HepG2 (cell line): ENCODE measurements around the gene C2orf92. TPM values are rescaled to one million over a fixed set of nuclear protein-coding genes. Genes with fewer than 3 reads are reported as not detected.

ENCODE experiments used
- ATAC-seq: fragments of 200-7000 bp; cut with Tn5 transposase; 3 replicates; pipeline ENCODE4 v1.9.1; 2020; ENCODE audit warnings: mild to moderate bottlenecking, moderate library complexity
- BruUV-seq: library from RNA; stranded (reverse); fragments of 400-500 nt; replicated peaks from 2 replicates; lab custom pipeline; 2021; lab: Mats Ljungman, UMichigan
- CTCF ChIA-PET: fragments of 300-600 bp; formaldehyde crosslinking; extraction: SDS; loops from one replicate; lab custom pipeline; 2021; ENCODE audit warnings: low total read pairs, inconsistent platforms, low intra/inter-chr PET ratio; lab: Yijun Ruan, JAX
- POLR2A ChIA-PET: fragments of 350-600 bp; sonication (Branson Sonifier 250); formaldehyde crosslinking; loops from one replicate; lab custom pipeline; 2020; ENCODE audit warnings: antibody characterized with exemption, inconsistent platforms; lab: Yijun Ruan, JAX
- DNase-seq: peaks from one replicate; pipeline ENCODE4 v3.0.0-alpha.2; 2015; ENCODE audit warnings: low spot score
- FAIRE-seq: peaks from 3 replicates; lab custom pipeline; 2011; peaks lifted over from hg19 to GRCh38; lab: Jason Lieb, UNC
- H2AFZ ChIP-seq: one replicate; pipeline ENCODE4 v1.6.1; 2011; ENCODE audit warnings: low read length, inconsistent platforms
- H3K27ac ChIP-seq: fragments of 300-600 bp; 3 replicates; pipeline ENCODE4 v1.8.0; 2011; ENCODE audit warnings: mixed run types, mild to moderate bottlenecking, mixed read lengths, low read length, inconsistent platforms; ENCODE audit not compliant: insufficient read depth; ENCODE audit errors: extremely low read length
- H3K27me3 ChIP-seq, 2 experiments: fragments of 200-600 bp in 1 of 2; 2 replicates in 1 of 2; 3 replicates in 1 of 2; pipeline versions ENCODE4 v1.6.0 to v1.8.0; 2011; ENCODE audit warnings: low read length in 2 of 2, mild to moderate bottlenecking in 2 of 2, moderate library complexity in 2 of 2, inconsistent platforms in 1 of 2; ENCODE audit not compliant: insufficient read depth in 2 of 2, control insufficient read depth in 1 of 2
- H3K36me3 ChIP-seq, 2 experiments: fragments of 200-600 bp in 1 of 2; replicated peaks in 1 of 2; 2 replicates in 1 of 2; 3 replicates in 1 of 2; pipeline versions ENCODE4 v1.5.1 to v1.8.0; 2011; ENCODE audit warnings: low read length in 2 of 2, inconsistent platforms in 1 of 2; ENCODE audit not compliant: insufficient read depth in 2 of 2, control insufficient read depth in 1 of 2
- H3K4me1 ChIP-seq: 2 replicates; pipeline ENCODE4 v1.5.1; 2012; ENCODE audit warnings: low read length, inconsistent platforms; ENCODE audit not compliant: insufficient read depth
- H3K4me2 ChIP-seq: 2 replicates; pipeline ENCODE4 v1.6.0; 2011; ENCODE audit warnings: low read depth, low read length, inconsistent platforms
- H3K4me3 ChIP-seq, 3 experiments: fragments of 200-600 bp in 1 of 3; sonication (generic), shearing (Covaris generic) in 1 of 3; replicated peaks in 1 of 3; 2 replicates each; pipeline ENCODE4 v1.5.1; 2011 to 2016; ENCODE audit warnings: low read length in 3 of 3, inconsistent platforms in 2 of 3, low read depth in 2 of 3, mild to moderate bottlenecking in 2 of 3, control low read depth in 1 of 3, mixed read lengths in 1 of 3; ENCODE audit not compliant: insufficient read depth in 1 of 3
- H3K79me2 ChIP-seq: one replicate; pipeline ENCODE4 v1.6.1; 2011; ENCODE audit warnings: low read length, inconsistent platforms; ENCODE audit not compliant: insufficient read depth
- H3K9ac ChIP-seq: 2 replicates; pipeline ENCODE4 v1.6.0; 2011; ENCODE audit warnings: mild to moderate bottlenecking, low read depth, low read length, inconsistent platforms; ENCODE audit not compliant: insufficient read depth
- H3K9me3 ChIP-seq: 2 replicates; pipeline ENCODE4 v1.5.1; 2012; ENCODE audit warnings: mild to moderate bottlenecking, low read length
- H4K20me1 ChIP-seq: 2 replicates; pipeline ENCODE4 v1.6.0; 2011; ENCODE audit warnings: inconsistent platforms, mild to moderate bottlenecking, low read length, moderate library complexity; ENCODE audit not compliant: insufficient read depth
- ATRX ChIP-seq: sonication (generic); formaldehyde crosslinking; IDR thresholded peaks from 2 replicates; pipeline ENCODE4 v1.4.0; 2020; ENCODE audit warnings: missing genetic modification reagents, borderline replicate concordance
- DMAP1 ChIP-seq: IDR thresholded peaks from 2 replicates; pipeline ENCODE4 v1.6.1; 2016
- ISX ChIP-seq: sonication (generic); formaldehyde crosslinking; conservative IDR thresholded peaks from 2 replicates; pipeline ENCODE4 v1.5.0; 2020; ENCODE audit warnings: missing genetic modification reagents
- KDM5B ChIP-seq: sonication (generic); formaldehyde crosslinking; IDR thresholded peaks from 2 replicates; pipeline ENCODE4 v1.4.0; 2020; ENCODE audit warnings: missing genetic modification reagents, mild to moderate bottlenecking, borderline replicate concordance
- MED1 ChIP-seq: sonication (generic); formaldehyde crosslinking; IDR thresholded peaks from 2 replicates; pipeline ENCODE4 v1.4.0; 2020; ENCODE audit warnings: missing genetic modification reagents
- MTF1 ChIP-seq: sonication (generic); formaldehyde crosslinking; IDR thresholded peaks from 2 replicates; pipeline ENCODE4 v1.5.0; 2020; ENCODE audit warnings: missing genetic modification reagents
- NFE2 ChIP-seq: sonication (generic); formaldehyde crosslinking; IDR thresholded peaks from 2 replicates; pipeline ENCODE4 v1.4.0; 2020; ENCODE audit warnings: missing genetic modification reagents
- NFYB ChIP-seq: sonication (generic); formaldehyde crosslinking; IDR thresholded peaks from 2 replicates; pipeline ENCODE4 v1.4.0; 2020; ENCODE audit warnings: missing genetic modification reagents
- ZBTB8A ChIP-seq: sonication (generic); formaldehyde crosslinking; IDR thresholded peaks from 2 replicates; pipeline ENCODE4 v1.4.0; 2020; ENCODE audit warnings: mild to moderate bottlenecking, low read depth, missing genetic modification reagents, borderline replicate concordance
- ZNF234 ChIP-seq: sonication (generic); formaldehyde crosslinking; conservative IDR thresholded peaks from 2 replicates; pipeline ENCODE4 v1.5.1; 2020; ENCODE audit warnings: mild to moderate bottlenecking, missing genetic modification reagents
- ZNF564 ChIP-seq: sonication (generic); formaldehyde crosslinking; IDR thresholded peaks from 2 replicates; pipeline ENCODE4 v1.8.1; 2023; ENCODE audit warnings: mild to moderate bottlenecking, missing genetic modification reagents
- ZNF75D ChIP-seq: sonication (generic); formaldehyde crosslinking; IDR thresholded peaks from 2 replicates; pipeline ENCODE4 v1.8.1; 2023; ENCODE audit warnings: missing genetic modification reagents, mild to moderate bottlenecking, borderline replicate concordance
- ZNF761 ChIP-seq: sonication (generic); formaldehyde crosslinking; conservative IDR thresholded peaks from 2 replicates; pipeline ENCODE4 v1.4.0; 2020; ENCODE audit warnings: mild to moderate bottlenecking, missing genetic modification reagents
- ZNF777 ChIP-seq: sonication (generic); formaldehyde crosslinking; IDR thresholded peaks from 2 replicates; pipeline ENCODE4 v1.4.0; 2020; ENCODE audit warnings: missing genetic modification reagents
- ZNF788 ChIP-seq: sonication (generic); formaldehyde crosslinking; IDR thresholded peaks from 2 replicates; pipeline ENCODE4 v1.5.0; 2020; ENCODE audit warnings: mild to moderate bottlenecking, missing genetic modification reagents, borderline replicate concordance
- WGBS: methylation state at CpG from one replicate; pipeline ENCODE4 v1.1.6; 2017; ENCODE audit warnings: low lambda C conversion rate; 5-methylcytosine and 5-hydroxymethylcytosine counted together
- in situ Hi-C: cut with HindIII; loops from 2 replicates; pipeline ENCODE4 v1.10.0; 2017; ENCODE audit warnings: low pct_unique_long_range_greater_than_20kb; ENCODE audit not compliant: extremely low pct_ligation_motif_present
- intact Hi-C: fragments of 100-400 bp; cut with micrococcal nuclease; formaldehyde crosslinking; loops from one replicate; pipeline ENCODE4 v1.10.0; 2022; ENCODE audit not compliant: unreplicated experiment
- polyA plus RNA-seq, 8 experiments: library from polyadenylated mRNA; depleted of rRNA in 3 of 8; stranded (reverse) in 7 of 8; unstranded in 1 of 8; fragments of >200 nt; fragmentation: Illumina TruSeq in 4 of 8; extraction: Trizol in 4 of 8; gene quantifications; 2 replicates each; pipeline versions ENCODE4 v1.2.1 to v1.2.3, GENCODE V29; 2011 to 2016; ENCODE audit warnings: low read depth in 4 of 8, missing spikeins in 1 of 8, mixed read lengths in 1 of 8; ENCODE audit not compliant: insufficient read depth in 1 of 8
- total RNA-seq, 5 experiments: library from RNA; depleted of rRNA; stranded (reverse); fragments of >200 nt; fragmentation: Illumina TruSeq; extraction: Trizol; gene quantifications; 2 replicates each; pipeline ENCODE4 v1.2.3, GENCODE V29; 2016; ENCODE audit warnings: low read depth in 1 of 5
- TF ChIP-seq, protein P1 (sequence below): sonication (generic); formaldehyde crosslinking; IDR thresholded peaks from 2 replicates; pipeline ENCODE4 v1.8.1; 2023; ENCODE audit warnings: mild to moderate bottlenecking, missing genetic modification reagents
- TF ChIP-seq, protein P2 (sequence below): sonication (generic); formaldehyde crosslinking; IDR thresholded peaks from 2 replicates; pipeline ENCODE4 v1.4.0; 2020; ENCODE audit warnings: mild to moderate bottlenecking, missing genetic modification reagents
- TF ChIP-seq, protein P3 (sequence below): sonication (generic); formaldehyde crosslinking; IDR thresholded peaks from 2 replicates; pipeline ENCODE4 v1.8.0; 2022; ENCODE audit warnings: missing genetic modification reagents, mild to moderate bottlenecking, inconsistent platforms, borderline replicate concordance

Gene C2orf92
- total and polyA plus RNA-seq, 2 of the 13 experiments (the other 11 are each of a cell fraction or from before 2014, with no cell fraction given) = 4.9 to 5.0 TPM

DNA sequence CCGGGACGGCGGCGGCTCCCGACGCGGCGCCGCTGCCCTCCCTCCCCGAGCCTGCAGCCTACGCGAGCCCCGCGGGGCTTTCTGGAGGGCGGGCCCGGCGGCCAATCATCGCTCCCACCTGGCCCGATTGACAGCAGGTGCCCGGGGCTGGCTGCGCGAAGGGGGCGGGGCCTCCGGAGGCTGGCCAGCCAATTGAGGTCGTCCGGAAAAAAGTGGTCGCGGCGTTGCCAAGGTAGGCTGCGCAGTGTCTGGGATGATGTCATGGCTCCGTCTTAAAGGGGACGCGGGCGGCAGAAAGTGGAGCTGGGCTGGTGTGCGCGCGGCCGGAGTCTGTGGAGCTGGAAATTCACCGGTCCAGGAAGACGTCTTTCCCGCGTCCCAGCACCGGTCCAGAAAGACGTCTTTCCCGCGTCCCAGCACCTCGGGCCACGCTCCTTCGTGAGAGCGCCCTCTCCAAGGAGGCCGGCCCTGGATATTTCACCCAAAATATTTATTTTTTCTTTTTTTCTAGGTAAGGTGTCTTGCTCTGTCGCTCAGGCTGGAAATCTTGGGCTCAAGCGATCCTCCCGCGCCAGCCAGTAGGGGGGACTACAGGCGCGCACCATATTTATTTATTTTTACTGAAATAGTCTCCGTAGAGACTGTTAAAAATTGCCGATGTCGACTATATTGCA, 5.4 kb upstream of the C2orf92 start, which contains the start of gene ACTR1B (continued):
- TF ChIP-seq ZNF564 (CRISPR knock-in tag) = no peak
- no peak; the same call in 1 of the 2 replicates for TF ChIP-seq ZNF788 (CRISPR knock-in tag)
- peak; percentile 96 for TF ChIP-seq NFYB (CRISPR knock-in tag)

DNA sequence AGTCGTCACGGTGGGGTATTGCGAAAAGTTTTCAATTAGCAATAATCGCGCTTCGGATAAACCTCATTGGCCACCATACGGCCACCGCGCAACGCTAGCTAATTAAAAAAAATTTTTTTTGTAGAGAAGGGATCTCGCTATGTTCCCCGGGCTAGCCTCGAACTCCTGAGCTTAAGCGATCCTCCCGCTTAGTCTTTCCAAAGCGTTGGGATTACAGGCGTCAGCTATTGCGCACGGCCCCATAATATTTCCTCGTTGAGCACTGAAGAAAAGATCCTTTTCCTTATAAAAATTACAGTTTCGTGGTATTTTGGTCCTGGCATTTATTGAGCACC, 4.9 kb upstream of the C2orf92 start:
- POLR2A ChIA-PET = interaction anchor here (0.7 to 8.2 kb wide), 9 partner anchors 11 to 1597 kb away, joined by 3 to 298 read pairs (median 4); partner anchors contain the start of genes ANKRD36B, C2orf15 and COX5B
- intact Hi-C loops (loop anchor here (2.0 kb wide), 1 partner anchor 74 kb away; no protein-coding TSS in a partner anchor), in situ Hi-C loops (loop anchor here (5.0 to 25.0 kb wide), 2 partner anchors 77 to 1602 kb away; partner anchors contain the start of gene ANKRD36B)
- WGBS = 60% methylated on average over 21 of the region's 21 CpGs
- no peak for FAIRE-seq
- no peak for DNase-seq
- H3K27me3 ChIP-seq = no peaks in the 10 kb centered on the region; a peak in 1 of 5 replicates
- peaks cover 44% of the 10 kb centered on the region for H3K4me1 ChIP-seq
- H3K27ac ChIP-seq = peak overlapping the region; percentile 92
- H4K20me1 ChIP-seq = peaks cover 9% of the 10 kb centered on the region; the same call in 1 of the 2 replicates
- peaks cover 5 to 7% of the 10 kb centered on the region in 2 experiments; a peak in 3 of 5 replicates for H3K36me3 ChIP-seq
- H3K4me3 ChIP-seq = peak overlapping the region; percentile 79 to 82 (median 80)
- no peak for ATAC-seq
- peak overlapping the region; percentile 91 for H3K9ac ChIP-seq
- no peaks in the 10 kb centered on the region for H3K9me3 ChIP-seq
- H2AFZ ChIP-seq = peak overlapping the region; percentile 29
- BruUV-seq = TSS peak; percentile 93
- H3K79me2 ChIP-seq = peaks cover 20% of the 10 kb centered on the region
- CTCF ChIA-PET = interaction anchor here (0.9 to 2.6 kb wide), 3 partner anchors 32 to 74 kb away, joined by 3 to 10 read pairs (median 4); no protein-coding TSS in a partner anchor
- peak overlapping the region; percentile 66 for H3K4me2 ChIP-seq
- TF ChIP-seq ISX (CRISPR knock-in tag) (peak; percentile 41; the same call in 1 of the 2 replicates), DMAP1 (CRISPR knock-in tag) (0 out of 2 replicates have a peak, but pooled peaks have one; percentile 12), MED1 (no peak), ZNF75D (no peak), ZNF761 (CRISPR knock-in tag) (no peak), KDM5B (no peak), NFE2 (CRISPR knock-in tag) (no peak), ZNF234 (CRISPR knock-in tag) (no peak), ZNF777 (CRISPR knock-in tag) (0 out of 2 replicates have a peak, but pooled peaks have one; percentile 36), MTF1 (CRISPR knock-in tag) (no peak), ATRX (CRISPR knock-in tag) (no peak), ZBTB8A (CRISPR knock-in tag) (peak; percentile 56; the same call in 1 of the 2 replicates)
- TF ChIP-seq, protein P1, sequence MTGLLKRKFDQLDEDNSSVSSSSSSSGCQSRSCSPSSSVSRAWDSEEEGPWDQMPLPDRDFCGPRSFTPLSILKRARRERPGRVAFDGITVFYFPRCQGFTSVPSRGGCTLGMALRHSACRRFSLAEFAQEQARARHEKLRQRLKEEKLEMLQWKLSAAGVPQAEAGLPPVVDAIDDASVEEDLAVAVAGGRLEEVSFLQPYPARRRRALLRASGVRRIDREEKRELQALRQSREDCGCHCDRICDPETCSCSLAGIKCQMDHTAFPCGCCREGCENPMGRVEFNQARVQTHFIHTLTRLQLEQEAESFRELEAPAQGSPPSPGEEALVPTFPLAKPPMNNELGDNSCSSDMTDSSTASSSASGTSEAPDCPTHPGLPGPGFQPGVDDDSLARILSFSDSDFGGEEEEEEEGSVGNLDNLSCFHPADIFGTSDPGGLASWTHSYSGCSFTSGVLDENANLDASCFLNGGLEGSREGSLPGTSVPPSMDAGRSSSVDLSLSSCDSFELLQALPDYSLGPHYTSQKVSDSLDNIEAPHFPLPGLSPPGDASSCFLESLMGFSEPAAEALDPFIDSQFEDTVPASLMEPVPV (CRISPR knock-in tag) = no peak
- TF ChIP-seq, protein P2, sequence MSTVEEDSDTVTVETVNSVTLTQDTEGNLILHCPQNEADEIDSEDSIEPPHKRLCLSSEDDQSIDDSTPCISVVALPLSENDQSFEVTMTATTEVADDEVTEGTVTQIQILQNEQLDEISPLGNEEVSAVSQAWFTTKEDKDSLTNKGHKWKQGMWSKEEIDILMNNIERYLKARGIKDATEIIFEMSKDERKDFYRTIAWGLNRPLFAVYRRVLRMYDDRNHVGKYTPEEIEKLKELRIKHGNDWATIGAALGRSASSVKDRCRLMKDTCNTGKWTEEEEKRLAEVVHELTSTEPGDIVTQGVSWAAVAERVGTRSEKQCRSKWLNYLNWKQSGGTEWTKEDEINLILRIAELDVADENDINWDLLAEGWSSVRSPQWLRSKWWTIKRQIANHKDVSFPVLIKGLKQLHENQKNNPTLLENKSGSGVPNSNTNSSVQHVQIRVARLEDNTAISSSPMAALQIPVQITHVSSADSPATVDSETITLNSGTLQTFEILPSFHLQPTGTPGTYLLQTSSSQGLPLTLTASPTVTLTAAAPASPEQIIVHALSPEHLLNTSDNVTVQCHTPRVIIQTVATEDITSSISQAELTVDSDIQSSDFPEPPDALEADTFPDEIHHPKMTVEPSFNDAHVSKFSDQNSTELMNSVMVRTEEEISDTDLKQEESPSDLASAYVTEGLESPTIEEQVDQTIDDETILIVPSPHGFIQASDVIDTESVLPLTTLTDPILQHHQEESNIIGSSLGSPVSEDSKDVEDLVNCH (CRISPR knock-in tag) = no peak
- TF ChIP-seq, protein P3, sequence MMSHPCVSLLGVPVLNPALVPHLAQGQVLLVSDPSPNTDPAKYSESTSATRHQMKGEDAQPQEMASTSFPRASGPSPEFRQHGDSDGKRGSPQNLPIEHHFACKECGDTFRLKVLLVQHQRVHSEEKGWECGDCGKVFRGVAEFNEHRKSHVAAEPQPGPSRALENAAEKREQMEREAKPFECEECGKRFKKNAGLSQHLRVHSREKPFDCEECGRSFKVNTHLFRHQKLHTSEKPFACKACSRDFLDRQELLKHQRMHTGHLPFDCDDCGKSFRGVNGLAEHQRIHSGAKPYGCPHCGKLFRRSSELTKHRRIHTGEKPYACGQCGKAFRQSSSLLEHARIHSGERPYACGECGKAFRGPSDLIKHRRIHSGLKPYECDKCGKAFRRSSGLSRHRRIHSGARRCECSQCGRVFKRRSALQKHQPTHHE = no peak
